Right ventricle myocardium superior (tissue), 1 donor: ENCODE data around the gene ITPR1. TPM values are rescaled to one million over a fixed set of nuclear protein-coding genes. Genes with fewer than 3 reads are reported as not detected.

ENCODE experiments used
- ATAC-seq: fragments of 200-7000 bp; cut with Tn5 transposase; one replicate; pipeline ENCODE4 v1.9.1; 2020; ENCODE audit warnings: mild to moderate bottlenecking; ENCODE audit not compliant: poor library complexity
- DNase-seq: peaks from one replicate; pipeline ENCODE4 v3.0.0-alpha.2; 2020
- intact Hi-C: fragments of 100-400 bp; cut with DNase I; formaldehyde crosslinking; loops from one replicate; pipeline ENCODE4 v1.11.2; 2022
- total RNA-seq: library from RNA; stranded (reverse); fragmentation: NEBNext Ultra II Directional; extraction: Animal tissue kit (Norgen Biotek cat#: 25700); gene quantifications from one replicate; pipeline ENCODE4 v1.2.1, GENCODE V29; 2021
- donor health status: DM: no; HTN: yes; CAD: no; lungs with severe emphysema.

The ITPR1 gene
- total RNA-seq, 1 donor from 2014 or later, result 17.1 TPM

DNA sequence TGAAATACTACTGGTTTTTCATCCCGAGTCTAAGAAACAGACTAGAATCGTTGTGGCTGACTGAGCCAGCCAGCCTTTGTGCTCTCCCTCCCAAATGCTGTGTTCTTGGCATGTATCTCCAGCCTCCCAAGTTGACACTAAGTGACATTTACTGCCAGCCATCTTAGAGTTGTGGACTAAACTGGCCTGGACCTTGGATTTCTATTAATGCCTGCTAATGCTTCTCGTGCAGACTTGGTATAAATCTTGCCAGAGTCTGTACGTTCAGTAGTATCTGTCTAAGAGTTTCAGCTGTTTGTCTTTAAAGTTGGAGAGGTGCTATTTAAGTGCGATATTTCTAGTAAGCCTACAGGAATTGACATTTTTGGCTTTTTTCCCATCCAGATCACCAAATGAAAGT, 319.4 kb downstream of the ITPR1 start:
- intact Hi-C loops, result no loop called here
- ATAC-seq, result no peak
- DNase-seq, result no peak

DNA sequence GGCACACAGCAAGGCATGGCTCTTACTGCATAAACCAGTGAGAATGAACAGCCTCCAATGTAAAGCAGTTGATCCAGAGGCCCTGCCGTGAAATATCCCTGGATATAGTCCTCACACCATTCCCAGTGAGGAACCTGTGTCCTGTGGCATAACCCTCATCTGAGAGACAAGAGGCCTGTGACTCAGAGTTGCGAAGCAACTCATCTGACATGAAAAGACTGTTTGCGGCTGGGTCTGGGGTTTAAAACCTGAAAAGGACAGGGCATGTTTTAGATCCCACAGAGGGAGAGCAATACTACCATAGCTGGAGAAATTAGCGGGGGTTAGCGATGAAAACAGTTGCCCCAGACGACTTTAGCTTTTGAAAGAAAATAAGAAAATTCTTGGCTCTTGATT, 320.8 kb downstream of the ITPR1 start:
- intact Hi-C loops, result no loop called here
- ATAC-seq, result no peak

DNA sequence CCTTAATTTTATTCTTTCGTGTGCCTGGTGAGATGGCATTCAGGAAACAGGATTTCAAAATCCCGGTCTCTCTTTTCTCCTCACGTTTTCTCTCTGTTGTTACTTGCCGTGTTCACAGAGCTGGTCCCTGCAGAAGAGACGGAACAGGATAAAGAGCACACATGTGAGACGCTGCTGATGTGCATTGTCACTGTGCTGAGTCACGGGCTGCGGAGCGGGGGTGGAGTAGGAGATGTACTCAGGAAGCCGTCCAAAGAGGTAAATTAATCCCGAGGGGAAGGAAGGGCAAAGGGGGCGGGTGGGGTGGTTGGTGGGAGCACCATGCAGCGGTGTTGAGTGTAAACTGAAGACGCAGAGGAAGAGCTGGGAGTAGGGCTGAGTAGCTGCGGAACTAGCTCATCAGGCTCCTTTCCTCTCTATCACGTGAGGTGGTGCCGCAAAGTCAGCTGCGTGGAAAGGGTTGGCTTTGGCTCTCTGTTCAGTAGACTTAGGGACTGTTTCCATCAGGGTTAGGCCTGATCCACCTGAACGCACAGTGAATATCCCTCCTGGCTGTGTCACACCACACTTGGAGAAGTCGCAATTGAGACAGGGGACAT, 321.3 kb downstream of the ITPR1 start:
- peak; percentile 36 for ATAC-seq
- DNase-seq, result peak; percentile 62
- intact Hi-C loops, result no loop called here

More for the DNA sequence above, 320.8 kb downstream of the ITPR1 start:
- DNase-seq, result no peak

DNA sequence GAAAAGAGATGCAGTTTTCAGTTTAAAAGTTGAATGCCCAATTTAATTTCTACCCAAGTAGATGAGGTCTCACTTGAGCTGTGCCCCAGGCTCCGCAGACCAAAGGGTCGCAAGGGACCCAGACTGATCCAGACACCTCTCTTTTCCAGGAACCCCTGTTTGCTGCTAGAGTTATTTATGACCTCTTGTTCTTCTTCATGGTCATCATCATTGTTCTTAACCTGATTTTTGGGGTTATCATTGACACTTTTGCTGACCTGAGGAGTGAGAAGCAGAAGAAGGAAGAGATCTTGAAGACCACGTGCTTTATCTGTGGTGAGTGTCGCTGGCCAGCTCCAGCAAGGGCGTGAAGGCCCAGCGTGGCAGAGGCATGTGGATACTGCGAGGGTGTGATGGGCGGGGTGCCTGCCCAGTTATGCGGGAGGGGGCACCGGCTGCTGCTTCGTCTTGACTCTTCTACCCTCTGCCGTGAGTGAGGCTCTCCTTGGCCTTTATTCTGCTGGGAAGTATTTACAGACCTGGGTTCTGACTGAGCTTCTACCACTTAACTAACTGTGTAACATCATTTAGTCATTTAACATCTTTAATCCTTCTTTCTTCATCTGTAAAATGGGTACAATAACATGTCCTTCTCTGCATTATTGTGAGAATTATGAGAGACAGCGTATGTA, 321.9 kb downstream of the ITPR1 start:
- no peak for ATAC-seq

DNA sequence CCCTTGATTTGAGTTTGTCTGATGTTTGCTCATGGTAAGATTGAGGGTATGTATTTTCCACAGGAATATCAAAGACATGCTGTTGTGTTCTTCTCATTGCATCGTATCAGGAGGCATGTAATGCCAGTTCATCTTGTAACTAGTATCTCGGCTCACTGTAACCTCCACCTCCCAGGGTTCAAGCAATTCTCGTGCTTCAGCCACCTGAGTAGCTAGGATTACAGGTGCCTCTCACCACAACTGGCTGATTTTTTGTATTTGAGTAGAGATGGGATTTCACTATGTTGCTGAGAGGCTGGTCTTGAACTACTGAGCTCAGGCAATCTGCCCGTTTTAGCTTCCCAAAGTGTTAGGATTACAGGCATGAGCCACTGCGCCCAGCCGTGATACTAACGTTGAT, 323.2 kb downstream of the ITPR1 start:
- intact Hi-C loops, result no loop called here

More for the DNA sequence above, 321.9 kb downstream of the ITPR1 start:
- DNase-seq, result no peak
- intact Hi-C loops, result no loop called here

DNA sequence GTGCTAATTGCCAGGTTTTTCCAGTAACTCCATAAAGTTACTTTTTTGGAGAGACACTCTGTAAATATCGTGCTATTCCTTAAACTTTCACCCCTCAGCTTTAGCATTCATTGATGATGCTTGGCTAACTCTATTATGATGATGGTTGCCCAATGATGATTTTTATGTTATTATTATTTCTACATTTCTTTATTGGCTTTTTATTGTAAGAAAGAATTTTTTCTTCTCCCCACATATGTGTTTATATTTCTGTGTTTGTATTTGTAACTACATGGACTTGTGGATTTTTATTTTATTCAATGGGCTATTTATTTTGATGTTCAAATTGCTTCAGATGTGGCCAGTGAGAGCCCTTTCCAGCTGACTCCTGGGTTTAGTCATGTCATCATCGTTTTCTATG, 323.6 kb downstream of the ITPR1 start:
- ATAC-seq (no peak), DNase-seq (no peak)
- intact Hi-C loops, result no loop called here

More for the DNA sequence above, 323.2 kb downstream of the ITPR1 start:
- no peak for ATAC-seq
- DNase-seq, result no peak

DNA sequence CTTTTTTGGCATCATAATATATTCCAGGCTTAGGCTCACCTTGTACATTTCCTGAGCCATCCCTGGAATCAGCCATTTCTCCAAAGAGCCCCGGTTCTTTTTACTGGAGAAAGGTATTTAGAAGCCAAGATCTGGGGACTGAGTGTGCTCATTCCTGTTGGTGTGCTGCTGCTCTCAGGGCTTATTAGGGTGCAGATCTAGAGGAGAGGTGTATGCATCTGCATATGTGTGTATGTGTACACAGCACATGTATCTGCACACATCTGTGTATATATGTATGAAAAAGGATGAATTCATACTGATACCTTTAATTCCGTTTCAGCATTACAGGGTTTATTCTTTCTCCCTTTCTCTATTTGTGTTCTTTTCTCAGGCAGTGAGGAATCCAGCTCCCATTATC, 324.0 kb downstream of the ITPR1 start:
- ATAC-seq (no peak), DNase-seq (no peak)
- intact Hi-C loops, result no loop called here

DNA sequence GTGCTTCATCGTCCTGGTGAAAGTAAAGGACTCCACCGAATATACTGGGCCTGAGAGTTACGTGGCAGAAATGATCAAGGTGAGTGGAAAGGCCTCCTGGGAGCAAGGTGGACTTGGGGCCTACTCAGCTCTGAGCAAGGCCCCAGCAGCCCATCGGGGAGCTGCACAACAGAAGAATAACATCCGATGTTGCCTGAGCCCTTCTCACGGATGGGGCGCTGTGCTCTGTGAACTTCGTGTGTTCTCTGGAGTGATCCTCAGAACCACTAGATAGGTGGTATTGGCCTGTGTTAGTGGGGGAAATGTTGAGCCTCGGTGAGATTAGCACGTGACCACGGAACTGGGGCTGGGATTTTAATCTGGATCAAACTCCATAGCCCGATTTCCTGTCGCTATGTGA, 325.0 kb downstream of the ITPR1 start:
- intact Hi-C loops, result no loop called here
- no peak for ATAC-seq
- no peak for DNase-seq

DNA sequence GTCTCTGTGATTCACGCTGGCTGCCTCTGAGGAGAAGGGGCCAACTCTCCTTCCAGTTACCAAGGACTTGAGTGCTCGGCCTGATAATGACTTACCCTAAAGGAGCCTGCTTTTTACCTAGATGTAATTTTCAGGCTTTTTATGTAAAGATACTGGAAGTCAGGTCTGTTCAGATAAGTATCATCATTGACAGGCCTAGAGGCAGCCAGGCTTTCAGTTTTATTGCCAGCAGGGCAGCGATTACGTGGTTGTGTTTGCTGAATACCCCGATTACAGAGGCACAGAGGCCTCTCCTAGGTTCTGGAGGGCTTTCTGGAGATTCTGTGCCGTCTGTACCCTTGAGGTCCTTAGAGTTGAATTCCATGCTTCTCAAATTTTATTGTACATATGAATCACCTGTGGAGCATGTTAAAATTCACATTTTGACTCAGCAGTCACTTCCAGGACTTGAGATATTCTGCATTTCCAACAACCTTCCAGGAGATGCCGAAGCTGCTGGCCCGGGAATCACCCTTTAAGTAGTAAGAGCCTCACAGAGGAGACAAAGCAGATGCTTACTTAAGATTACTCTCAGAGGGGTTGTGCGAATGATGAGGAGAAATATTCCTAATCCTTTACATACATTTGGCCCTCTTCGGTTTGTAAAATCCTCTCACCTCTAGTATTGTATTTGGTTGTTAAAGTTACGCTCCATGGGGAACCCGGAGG, 326.0 kb downstream of the ITPR1 start:
- intact Hi-C loops, result no loop called here
- no peak for DNase-seq
- no peak for ATAC-seq

DNA sequence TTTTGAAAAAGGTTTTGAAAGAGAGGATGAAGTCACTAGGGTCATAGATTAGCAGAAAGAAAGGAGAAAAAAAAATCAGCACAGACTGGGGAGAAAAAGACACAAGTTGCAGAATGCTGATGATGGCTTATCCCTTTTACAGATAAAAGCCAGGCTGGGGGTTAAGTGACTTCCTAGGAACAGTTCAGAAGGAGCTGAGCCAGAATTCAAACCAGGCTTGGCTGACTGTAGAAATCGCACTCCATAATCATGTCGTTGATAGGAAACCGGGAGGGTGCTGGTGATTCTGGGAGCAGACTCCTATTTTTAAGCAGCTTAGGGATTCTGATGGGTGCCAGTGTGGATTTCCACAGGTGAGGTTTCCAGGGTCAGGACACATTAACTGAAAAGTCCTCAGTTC, 326.6 kb downstream of the ITPR1 start:
- ATAC-seq, result no peak
- intact Hi-C loops, result no loop called here
- DNase-seq, result no peak

DNA sequence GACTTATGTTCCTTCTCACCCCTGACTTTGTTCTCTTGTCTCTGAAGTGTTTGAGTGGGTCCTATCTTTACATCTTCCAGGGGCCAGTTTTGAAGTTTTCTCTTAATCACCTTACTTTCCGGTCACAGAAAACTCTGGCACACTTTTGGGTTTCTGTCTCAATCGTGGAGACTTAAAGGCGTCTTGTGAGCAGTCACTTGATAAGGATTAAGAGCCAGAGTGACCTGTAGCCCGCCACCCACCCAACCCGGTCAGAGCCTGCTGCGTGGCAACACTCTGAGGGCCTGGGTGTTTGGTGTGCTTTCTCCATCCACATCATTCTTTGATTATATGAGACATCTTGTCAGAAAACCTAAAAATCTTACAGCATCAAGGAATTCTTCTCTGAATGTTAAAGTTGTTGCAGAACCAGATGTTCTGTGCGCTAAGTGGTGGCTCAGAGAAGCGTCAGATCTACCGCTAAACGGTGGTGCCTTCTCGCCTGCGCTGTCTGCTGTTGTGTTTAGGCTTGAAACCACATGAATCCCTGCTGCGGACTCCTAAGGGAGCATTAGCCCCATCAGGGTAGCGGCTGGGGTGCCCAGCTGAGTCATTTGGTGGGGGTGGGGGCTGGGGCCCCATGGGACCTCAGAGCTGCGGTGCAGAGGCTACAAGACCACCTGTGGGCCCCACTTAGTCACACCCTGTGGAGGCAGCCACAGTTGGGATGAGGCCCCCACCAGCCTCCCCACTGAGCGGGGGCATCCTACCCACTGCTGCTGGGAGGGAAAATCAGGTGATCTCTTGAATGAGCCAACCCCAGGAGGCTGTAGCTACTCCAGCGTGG, 327.4 kb downstream of the ITPR1 start:
- intact Hi-C loops, result no loop called here

DNA sequence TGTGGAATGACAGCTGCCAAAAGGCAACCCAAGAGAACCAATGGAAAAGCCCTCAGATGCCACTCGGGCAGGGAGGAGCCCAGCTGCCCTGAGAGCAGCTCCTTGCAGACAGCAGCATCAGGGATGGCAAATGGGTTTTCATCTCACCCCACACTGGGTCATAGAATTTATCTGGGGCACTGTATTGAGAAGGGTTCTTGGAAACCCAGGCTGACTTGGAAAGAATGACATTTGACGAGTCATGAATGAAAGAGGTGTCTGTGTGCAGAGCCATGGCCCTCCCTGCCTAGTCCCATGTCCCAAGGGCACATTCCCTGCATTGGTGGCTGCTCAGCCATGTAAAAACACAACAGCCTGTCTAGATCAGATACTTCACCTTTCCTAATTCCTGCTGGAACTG, 328.2 kb downstream of the ITPR1 start:
- ATAC-seq (no peak), DNase-seq (no peak)
- intact Hi-C loops, result no loop called here

More for the DNA sequence above, 327.4 kb downstream of the ITPR1 start:
- ATAC-seq, result no peak
- no peak for DNase-seq

DNA sequence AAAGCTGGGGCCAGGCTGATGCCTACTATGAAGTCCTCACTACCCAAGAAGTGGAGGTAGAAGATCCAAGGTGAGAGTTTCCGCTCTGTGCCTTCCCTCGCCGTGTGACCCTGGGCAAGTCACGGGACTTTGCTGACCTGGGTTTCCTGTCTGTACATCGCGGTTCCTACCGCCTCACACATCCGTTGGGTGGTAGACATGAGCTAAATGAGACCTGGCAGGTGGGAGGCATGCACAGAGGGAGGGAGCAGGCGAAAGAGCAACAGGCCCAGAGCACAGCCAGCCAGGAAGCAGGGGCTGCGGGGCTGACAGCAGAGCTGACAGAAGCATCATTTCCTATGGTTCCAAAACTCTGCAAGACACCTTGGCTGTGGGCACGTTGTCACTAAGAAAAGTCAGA, 328.8 kb downstream of the ITPR1 start:
- ATAC-seq (no peak), DNase-seq (no peak)
- intact Hi-C loops, result no loop called here

DNA sequence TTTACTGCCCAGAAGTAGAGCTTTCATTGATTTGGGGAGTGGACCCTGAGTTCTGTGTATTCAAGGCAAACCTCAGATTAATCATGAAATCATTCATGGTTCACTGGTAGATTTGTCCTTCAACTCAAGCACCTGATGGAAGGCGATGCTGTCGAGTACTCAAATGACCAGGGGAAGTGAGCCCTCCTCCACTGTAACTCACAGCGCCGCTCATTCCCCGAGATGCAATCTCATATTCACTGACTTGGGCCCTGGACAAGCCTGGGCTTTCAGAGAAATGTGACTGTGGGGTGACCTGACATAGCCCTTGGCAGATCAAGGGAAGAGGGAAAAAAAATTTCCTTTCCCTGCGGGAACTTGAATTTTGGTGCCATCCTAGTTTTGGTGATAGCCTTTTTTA, 329.4 kb downstream of the ITPR1 start:
- intact Hi-C loops, result no loop called here
- DNase-seq (no peak), ATAC-seq (no peak)

DNA sequence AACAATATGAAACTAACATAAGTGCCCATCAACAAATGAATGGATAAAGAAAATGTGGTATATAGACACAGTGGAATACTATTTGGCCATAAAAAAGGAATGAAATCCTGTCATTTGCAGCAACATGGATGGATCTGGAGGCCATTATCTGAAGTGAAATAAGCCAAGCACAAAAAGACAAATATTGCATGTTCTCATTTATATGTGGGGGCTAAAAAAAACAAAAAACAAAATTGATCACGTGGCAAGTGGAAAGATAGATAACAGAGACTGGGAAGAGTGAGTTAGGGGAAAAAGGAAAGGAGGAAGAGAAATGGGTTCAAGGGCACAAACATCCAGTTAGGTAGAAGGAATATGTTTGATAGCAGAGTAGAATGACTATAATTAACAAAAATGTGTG, 330.2 kb downstream of the ITPR1 start:
- intact Hi-C loops, result no loop called here
- ATAC-seq, result no peak
- DNase-seq, result no peak

DNA sequence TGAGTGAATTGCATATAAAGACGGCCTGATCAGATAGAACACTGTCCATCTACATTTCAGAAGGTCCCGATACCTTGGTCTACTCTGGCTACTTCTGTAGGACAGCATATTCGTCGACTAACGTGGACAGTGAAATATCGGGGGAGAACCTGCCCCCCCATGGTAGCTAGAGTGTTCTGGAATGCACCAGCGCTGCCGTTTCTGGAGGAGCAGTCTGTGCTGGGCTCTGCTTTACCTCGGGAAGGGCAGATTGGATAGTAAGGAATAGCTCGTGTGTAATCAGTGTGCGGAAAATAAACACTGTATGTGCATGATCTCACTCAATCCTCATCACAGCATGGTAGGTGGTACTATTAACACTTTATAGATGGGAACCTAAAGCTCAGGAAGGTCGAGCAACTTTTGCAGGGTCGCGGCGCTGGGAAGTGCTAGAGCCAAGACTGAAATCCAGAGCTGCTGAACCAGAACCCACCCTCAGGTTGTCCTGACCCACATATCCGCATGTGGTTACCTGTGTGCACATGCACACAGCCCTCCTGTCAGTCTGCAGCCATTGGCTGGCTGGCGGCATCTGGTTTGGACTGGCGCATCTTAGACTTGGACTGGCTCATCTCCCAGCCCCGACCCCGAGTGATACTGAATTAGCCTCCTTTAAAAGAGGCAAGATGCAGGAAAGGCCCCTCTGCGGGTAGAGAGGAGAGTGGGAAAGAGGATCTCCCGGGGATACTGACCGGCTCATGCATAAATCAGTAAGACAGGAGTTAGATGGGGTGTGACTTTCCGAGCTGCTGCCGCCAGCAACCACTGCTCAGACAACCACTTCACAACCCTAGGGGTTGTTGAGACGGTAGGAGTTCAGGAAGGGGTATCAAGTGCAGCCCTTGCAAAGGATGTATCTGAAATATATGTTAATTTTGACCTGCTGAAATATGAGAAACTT, 331.1 kb downstream of the ITPR1 start:
- DNase-seq (no peak), ATAC-seq (no peak)
- intact Hi-C loops, result no loop called here

DNA sequence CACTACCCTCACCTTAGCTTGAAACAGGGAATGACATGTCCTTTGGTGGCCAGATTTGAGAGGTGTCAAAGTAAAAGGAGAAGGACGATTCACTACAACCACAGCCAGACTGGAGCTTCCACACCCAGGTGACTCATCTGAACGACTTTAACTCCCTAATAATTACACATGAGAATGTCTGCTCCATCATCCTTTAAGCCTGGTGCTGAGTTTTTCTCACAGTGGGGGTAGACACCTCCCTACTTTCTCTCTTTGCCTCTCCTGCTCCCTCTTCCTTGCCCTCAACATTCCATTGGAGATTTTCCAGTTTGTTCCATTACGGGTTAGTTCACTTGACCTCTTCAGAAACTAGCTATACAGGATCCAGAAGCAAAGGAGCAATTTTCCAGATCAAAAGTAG, 331.8 kb downstream of the ITPR1 start:
- intact Hi-C loops, result no loop called here
- no peak for DNase-seq

More for the DNA sequence above, 331.8 kb downstream of the ITPR1 start:
- no peak for ATAC-seq
